GM18909 (cell line): ENCODE measurements around the gene SPATA2.

Source experiments
- ATAC-seq: cut with Tn5 transposase; IDR thresholded peaks from one replicate; pipeline ENCODE4 v1.9.1; 2021; ENCODE audit warnings: mild to moderate bottlenecking; ENCODE audit not compliant: unreplicated experiment, poor library complexity

The SPATA2 gene

DNA sequence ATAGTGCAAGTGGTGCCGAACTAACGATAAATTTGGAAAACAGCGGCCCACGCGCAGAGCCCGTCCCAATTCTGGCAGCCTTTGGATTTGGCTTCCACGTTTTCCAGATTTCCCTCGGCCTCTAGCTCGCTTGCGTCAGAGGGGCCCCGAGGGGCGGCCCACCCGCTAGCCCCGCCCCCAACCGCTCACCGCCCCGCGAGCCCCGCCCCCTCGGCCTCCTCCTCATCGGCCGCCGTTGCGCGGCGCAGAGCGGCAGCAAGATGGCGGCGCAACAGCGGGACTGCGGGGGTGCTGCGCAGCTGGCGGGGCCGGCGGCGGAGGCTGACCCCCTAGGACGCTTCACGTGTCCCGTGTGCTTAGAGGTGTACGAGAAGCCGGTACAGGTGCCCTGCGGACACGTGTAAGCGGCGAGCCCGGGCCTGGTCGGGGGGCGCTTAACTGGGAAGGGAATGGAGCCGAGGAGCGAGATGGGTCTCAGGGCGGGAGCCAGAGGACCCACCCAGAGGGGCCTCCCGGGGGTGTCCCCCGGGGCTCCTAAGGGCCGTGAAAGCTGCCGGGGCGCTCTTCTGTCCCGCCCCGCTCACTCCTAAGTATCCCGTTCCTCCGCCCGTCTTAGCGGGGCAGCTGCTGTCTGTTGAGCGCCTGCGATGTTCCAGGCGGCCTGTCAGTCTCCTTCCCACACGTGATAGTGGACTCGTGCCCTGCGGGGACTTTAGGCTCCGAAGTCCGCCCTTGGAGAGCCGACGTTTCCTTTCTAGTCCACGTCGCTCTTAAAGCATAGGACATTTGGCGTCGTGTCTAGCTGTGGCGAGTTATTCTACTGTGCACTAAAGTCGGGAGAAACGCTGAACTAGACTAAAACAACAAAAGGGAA, 21.1 kb upstream of the SPATA2 start, which contains the start of gene RNF114:
Gene RNF114 (plus strand): TSS at position 245 of the 874 bp plus-strand sequence. CDS start 16 bp downstream, at position 261.
- peak; percentile 61 for ATAC-seq

DNA sequence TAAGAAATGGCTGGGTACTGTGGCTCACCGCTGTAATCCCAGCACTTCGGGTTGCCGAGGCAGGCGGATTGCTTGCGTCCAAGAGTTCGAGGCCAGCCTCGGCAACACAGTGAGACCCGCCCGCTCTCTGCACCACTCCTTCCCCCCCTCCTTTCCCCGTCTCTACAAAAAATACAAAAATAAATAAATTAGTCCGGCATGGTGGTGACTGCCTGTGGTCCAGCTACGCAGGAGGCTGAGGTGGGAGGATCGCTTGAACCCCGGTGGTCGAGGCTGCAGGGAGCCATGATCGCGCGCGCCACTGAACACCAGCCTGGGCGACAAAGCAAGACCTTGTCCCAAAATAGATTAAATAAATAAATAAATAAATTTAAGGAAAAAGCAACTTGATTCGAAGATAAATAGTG, 20.4 kb upstream of the SPATA2 start:
- ATAC-seq, result peak; percentile 5

- no peak for ATAC-seq
These were observed 13.8 kb upstream of the SPATA2 start for GRCh38 chr20:49929142-49929494.

DNA sequence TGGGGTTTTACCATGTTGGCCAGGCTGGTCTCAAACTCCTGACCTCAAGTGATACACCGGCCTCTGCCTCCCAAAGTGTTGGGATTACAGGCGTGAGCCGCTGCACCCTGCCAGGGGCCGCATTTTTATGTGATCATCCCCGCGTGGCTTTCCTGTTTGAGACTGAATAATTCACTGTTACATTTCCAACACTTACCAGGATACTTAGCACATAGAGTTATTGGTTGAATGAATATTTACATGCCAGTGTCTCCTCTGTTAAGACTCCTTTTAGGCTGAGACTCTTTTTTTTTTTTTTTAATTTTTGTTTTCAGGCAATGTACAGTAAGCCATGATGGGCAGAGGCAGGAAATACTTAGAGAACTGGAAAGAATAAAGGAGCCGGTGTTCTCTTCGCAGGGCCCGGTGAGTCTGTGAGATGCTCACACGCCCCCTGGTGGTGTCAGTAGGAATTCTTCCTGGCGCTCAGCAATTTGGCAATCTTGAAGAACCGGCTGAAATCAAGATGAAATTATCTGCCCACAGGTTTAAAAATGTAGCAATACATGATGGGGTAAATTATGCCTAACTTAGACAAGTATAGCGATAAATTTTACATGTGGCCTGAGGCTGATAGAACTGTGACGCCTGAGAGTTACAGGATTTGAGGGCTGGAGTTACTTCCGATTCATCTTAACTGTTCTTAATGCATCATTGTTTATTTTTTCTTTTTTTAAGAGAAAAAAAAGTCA, 13.2 kb upstream of the SPATA2 start:
- ATAC-seq, result no peak

DNA sequence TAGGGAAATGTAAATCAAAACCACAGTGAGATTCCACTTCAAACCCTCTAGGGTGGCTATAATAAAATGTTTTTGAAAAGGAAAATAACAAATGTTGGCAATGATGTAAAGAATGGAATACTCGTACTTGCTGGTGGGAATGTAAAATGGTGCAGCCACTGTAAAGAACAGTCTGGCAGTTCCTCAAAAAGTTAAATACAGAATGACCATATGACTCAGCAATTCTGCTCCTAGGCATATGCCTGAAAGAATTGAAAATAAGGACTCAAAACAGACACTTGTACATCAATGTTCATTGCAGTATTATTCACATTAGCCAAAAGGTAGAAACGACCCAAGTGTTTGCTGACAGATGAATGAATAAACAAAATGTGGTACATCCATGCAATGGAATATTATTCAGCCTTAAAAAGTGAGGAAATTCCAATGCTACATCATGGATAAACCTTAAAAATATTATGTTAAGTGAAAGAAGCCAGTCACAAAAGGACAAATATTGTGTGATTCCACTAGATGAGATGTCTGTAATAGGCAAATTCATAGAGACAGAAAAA, 10.6 kb upstream of the SPATA2 start:
- no peak for ATAC-seq

DNA sequence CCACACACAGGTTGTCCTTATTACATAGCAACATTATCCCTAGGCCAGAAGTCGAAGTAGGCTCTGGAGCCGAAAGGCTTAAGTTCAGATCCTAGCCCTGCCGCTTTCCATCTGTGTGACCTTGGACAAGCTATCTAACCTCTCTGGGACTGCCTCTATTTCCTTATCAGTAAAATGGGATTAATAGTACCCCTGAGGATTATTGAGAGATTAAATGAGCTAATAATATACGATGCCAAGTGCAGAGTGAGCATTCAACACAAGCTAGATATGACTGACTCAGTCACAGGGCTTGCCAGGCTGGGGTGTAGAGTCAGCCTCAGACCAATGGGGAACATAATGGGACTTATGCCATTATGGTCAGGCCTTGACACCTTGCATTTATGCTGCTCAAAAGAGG, 8.9 kb upstream of the SPATA2 start:
- ATAC-seq, result no peak

GRCh38 chr20:49919461-49919860, 4.1 kb upstream of the SPATA2 start:
- ATAC-seq, result no peak

GRCh38 chr20:49919009-49919408, 3.7 kb upstream of the SPATA2 start:
- ATAC-seq, result no peak

- ATAC-seq, result no peak
These were observed 3.1 kb upstream of the SPATA2 start for GRCh38 chr20:49918446-49918845.

DNA sequence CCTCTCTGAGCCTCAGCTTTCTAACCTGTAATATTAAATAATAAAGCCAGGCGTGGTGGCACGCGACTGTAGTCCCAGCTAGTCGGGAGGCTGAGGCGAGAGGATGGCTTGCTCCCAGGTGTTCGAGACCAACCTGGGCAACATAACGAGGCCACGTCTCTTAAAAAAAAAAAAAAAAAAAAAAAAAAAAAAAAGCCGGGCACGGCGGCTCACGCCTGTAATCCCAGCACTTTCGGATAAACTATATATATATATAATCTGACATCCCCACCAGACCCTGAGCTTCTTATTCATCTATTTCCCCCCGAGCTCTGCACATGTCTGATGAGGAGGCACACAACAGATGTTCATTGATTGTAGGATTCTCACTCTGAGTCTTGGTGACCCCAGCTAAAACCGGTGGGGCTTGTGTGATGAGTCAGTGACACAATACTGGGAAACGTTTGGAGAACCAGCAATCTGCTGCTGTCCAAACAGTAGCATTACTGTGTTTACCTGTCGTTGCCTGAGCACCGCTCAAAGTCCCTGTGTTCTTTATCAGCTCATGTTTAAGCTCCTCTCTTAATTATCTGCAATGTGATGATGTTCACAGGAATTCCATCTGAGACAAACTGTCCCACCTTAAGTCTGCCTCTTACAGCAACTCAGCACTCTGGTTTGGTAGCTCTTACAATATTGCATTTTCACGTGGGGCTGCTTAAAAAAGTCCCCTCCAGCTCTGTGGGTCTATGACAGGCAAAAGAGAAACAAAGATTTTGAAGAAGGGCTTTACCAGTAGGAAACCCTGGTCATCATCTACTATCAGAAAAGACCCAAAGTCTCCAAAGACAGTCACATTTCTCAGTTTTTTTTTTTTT, 1.0 kb upstream of the SPATA2 start:
- ATAC-seq, result no peak

GRCh38 chr20:49915118-49915379, 280 bp downstream of the SPATA2 start:
- ATAC-seq, result peak; percentile 7

DNA sequence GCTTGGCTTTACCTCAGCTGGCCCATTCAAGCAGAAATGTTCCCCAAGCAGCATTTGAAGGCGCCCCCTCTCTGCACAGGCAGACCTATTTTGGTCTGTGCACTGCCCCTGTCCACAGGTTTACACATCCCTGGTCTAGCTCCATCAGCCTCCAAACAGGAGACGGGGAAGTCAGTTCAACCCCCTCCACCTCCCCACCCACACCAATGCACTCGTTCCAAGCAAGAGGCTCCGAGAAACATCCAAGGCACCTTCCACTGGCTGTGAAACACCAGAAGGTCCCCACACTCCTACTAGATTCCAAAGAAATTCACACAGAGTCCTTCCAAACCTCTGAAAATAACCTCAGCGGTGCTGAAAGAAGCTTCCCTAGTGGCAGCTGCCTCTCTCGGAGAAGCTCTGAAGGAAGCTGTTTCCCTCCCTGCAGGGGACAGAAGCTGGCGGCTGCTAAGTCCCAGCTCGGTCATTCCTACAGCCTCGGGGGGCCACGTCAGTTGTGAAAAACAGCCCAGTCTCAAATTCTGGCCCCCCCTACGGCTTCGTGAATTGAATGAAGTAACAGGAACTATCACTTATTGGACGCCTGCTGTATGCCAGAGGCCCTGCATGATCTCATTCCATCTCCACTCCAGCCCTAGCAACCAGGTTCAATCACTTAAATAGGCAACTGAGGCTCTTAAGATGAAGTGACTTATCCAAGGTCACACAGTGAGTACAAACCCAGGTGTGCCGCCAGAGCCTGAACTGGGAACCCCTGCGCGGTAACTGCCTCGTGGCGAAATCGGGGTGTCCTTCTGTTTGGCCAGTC, 815 bp downstream of the SPATA2 start:
- ATAC-seq, result no peak

DNA sequence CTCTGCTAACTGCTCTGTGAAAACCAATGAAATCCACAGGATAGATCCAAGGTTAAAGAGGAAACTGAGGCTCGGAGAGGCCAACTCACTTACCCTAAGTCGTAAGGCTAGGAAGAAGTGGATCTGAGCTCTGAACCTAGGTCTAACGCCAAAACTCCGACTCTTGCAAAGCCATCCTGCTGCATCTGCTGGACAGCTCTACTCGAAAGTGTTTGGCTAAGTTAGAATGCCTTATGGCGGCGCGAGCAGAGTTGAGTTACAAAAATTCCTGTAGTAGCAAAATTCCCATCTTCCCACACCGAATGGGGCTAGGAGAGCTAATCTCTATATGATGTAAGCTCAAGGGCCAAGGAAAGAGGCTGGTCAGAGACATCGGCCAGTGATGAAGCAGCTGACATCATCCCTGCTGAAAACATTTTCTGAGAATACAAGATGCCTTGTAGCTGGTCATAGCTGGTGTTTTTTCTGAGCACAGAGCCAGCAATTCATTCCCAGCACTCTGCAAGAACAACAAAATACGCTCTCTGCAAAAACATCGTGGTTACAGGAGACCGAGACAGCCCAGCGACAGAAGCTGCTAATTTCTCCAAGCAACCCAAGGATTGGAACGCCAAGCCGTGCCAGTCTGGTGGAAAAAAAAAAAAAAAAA, 1.8 kb downstream of the SPATA2 start:
- no peak for ATAC-seq

- ATAC-seq, result no peak
These were observed 5.0 kb downstream of the SPATA2 start for GRCh38 chr20:49910340-49910706.

- no peak for ATAC-seq
These were observed 5.6 kb downstream of the SPATA2 start for GRCh38 chr20:49909499-49910339.

DNA sequence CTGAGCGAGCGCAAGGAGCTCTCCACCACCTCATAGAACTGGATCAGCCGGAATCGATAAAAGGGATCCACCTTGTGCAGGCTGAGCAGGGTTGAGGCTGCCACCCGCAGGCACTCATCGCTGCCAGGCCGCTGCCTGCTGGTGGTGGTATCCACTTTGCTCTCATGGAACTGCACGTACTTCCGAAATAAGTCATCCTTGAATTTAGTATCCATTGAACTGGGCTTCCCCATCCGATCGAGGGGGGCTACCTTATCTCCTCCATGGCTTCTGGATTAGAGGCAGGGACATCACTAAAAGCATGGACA, 7.1 kb downstream of the SPATA2 start:
- ATAC-seq, result no peak

GRCh38 chr20:49907405-49908257, 7.7 kb downstream of the SPATA2 start:
- no peak for ATAC-seq

- no peak for ATAC-seq
These were observed 8.6 kb downstream of the SPATA2 start for GRCh38 chr20:49906615-49907154.
